ENCODE results near the gene ACSL4.
"Not testable (repeated sequence)": the region's sequence is repeated elsewhere in the genome, so short reads cannot be mapped to it uniquely, and the experiment has no call there.

ACSL4 gene

GRCh38 chrX:109679820-109680219 lies 53.2 kb downstream of the ACSL4 start:
- TF ChIP-seq CTCF (IDR thresholded peaks at IDR 0.05; ENCODE audit: insufficient read depth, missing control alignments) = no peak
- DNase-seq (ENCODE audit: insufficient read length, low spot score) = no peak
- no peak for FAIRE-seq

- FAIRE-seq (no peak), DNase-seq (ENCODE audit: insufficient read length, low spot score) (no peak)
- no peak for TF ChIP-seq CTCF (IDR thresholded peaks at IDR 0.05; ENCODE audit: insufficient read depth, missing control alignments)
Observed at GRCh38 chrX:109672239-109672638, 60.8 kb downstream of the ACSL4 start.

GRCh38 chrX:109671170-109671569 lies 61.9 kb downstream of the ACSL4 start:
- FAIRE-seq; DNase-seq (ENCODE audit: insufficient read length, low spot score): not testable (repeated sequence)

GRCh38 chrX:109667986-109668385 lies 65.1 kb downstream of the ACSL4 start:
- no peak for FAIRE-seq
- no peak for TF ChIP-seq CTCF (IDR thresholded peaks at IDR 0.05; ENCODE audit: insufficient read depth, missing control alignments)
- no peak for DNase-seq (ENCODE audit: insufficient read length, low spot score)

GRCh38 chrX:109660435-109661143 lies 72.5 kb downstream of the ACSL4 start:
- DNase-seq (ENCODE audit: insufficient read length, low spot score) (no peak), FAIRE-seq (no peak)
- no peak for TF ChIP-seq CTCF (IDR thresholded peaks at IDR 0.05; ENCODE audit: insufficient read depth, missing control alignments)

- no peak for TF ChIP-seq CTCF (IDR thresholded peaks at IDR 0.05; ENCODE audit: insufficient read depth, missing control alignments)
- no peak for DNase-seq (ENCODE audit: insufficient read length, low spot score)
- no peak for FAIRE-seq
Observed at GRCh38 chrX:109658391-109658790, 74.7 kb downstream of the ACSL4 start.

GRCh38 chrX:109657364-109657763 lies 75.7 kb downstream of the ACSL4 start:
- not testable (repeated sequence) for DNase-seq (ENCODE audit: insufficient read length, low spot score); FAIRE-seq

- no peak for TF ChIP-seq CTCF (IDR thresholded peaks at IDR 0.05; ENCODE audit: insufficient read depth, missing control alignments)
- no peak for FAIRE-seq
- no peak for DNase-seq (ENCODE audit: insufficient read length, low spot score)
Observed at GRCh38 chrX:109656774-109657173, 76.3 kb downstream of the ACSL4 start.
